H1 (cell line): ENCODE data around the gene H1-8. TPM values are rescaled to one million over a fixed set of nuclear protein-coding genes. Genes with fewer than 3 reads are reported as not detected.

Experiments used
- CTCF ChIA-PET: fragments of 300-600 bp; sonication (Branson Sonifier 250); formaldehyde crosslinking; loops from one replicate; lab custom pipeline; 2021; ENCODE audit not compliant: partially characterized antibody; lab: Charles Lee
- POLR2A ChIA-PET: fragments of 300-600 bp; sonication (Branson Sonifier 250); formaldehyde crosslinking; loops from one replicate; lab custom pipeline; 2021; ENCODE audit warnings: inconsistent platforms; ENCODE audit not compliant: partially characterized antibody; lab: Charles Lee
- DNase-seq, 2 experiments: peaks; one replicate each; pipeline versions ENCODE4 v3.0.0 to v3.0.0-alpha.2; 2010 to 2022; ENCODE audit warnings: low spot score in 2 of 2, low read depth in 1 of 2, mixed read lengths in 1 of 2
- FAIRE-seq: peaks from 2 replicates; lab custom pipeline; 2011; peaks lifted over from hg19 to GRCh38; lab: Jason Lieb, UNC
- H2AFZ ChIP-seq: 2 replicates; pipeline ENCODE4 v1.8.1; 2012; ENCODE audit warnings: low read length, inconsistent platforms
- H2AK5ac ChIP-seq: 2 replicates; pipeline ENCODE4 v1.6.1; 2013; ENCODE audit warnings: low read depth, low read length
- H2BK120ac ChIP-seq: replicated peaks from 2 replicates; pipeline ENCODE3; 2013; ENCODE audit warnings: low read depth, low read length, inconsistent platforms
- H2BK12ac ChIP-seq: 2 replicates; pipeline ENCODE4 v1.6.1; 2013; ENCODE audit warnings: low read depth, low read length
- H2BK15ac ChIP-seq: 2 replicates; pipeline ENCODE4 v1.6.1; 2013; ENCODE audit warnings: low read length
- H2BK20ac ChIP-seq: 2 replicates; pipeline ENCODE4 v1.6.1; 2013; ENCODE audit warnings: low read length
- H2BK5ac ChIP-seq: 2 replicates; pipeline ENCODE4 v1.6.1; 2013; ENCODE audit warnings: low read depth, low read length
- H3K14ac ChIP-seq: 2 replicates; pipeline ENCODE4 v1.6.1; 2013; ENCODE audit warnings: inconsistent platforms; ENCODE audit not compliant: insufficient read length
- H3K18ac ChIP-seq: 2 replicates; pipeline ENCODE4 v1.6.1; 2013; ENCODE audit warnings: low read length; ENCODE audit errors: extremely low read depth
- H3K23ac ChIP-seq: 2 replicates; pipeline ENCODE4 v1.6.1; 2013; ENCODE audit warnings: inconsistent platforms; ENCODE audit not compliant: insufficient read length
- H3K23me2 ChIP-seq: 2 replicates; pipeline ENCODE4 v1.6.1; 2013; ENCODE audit warnings: low read depth, low read length
- H3K27ac ChIP-seq: 2 replicates; pipeline ENCODE4 v1.6.1; 2011; ENCODE audit warnings: low read depth, low read length, inconsistent platforms
- H3K27me3 ChIP-seq, 4 experiments: replicated peaks in 1 of 4; 1 replicate in 1 of 4; 2 replicates in 3 of 4; pipeline versions ENCODE4 v1.6.1 to v1.8.1; 2011 to 2013; ENCODE audit warnings: low read length in 3 of 4, mild to moderate bottlenecking in 3 of 4, inconsistent platforms in 2 of 4, mixed read lengths in 2 of 4, moderate library complexity in 1 of 4; ENCODE audit not compliant: control insufficient read depth in 3 of 4, insufficient read depth in 3 of 4; ENCODE audit errors: extremely low read depth in 1 of 4
- H3K36me3 ChIP-seq, 4 experiments: 2 replicates each; pipeline versions ENCODE4 v1.6.1 to v1.8.1; 2011 to 2013; ENCODE audit warnings: mild to moderate bottlenecking in 4 of 4, low read length in 3 of 4, moderate library complexity in 2 of 4, control low read depth in 1 of 4, inconsistent platforms in 1 of 4; ENCODE audit not compliant: insufficient read depth in 4 of 4, control insufficient read depth in 2 of 4
- H3K4ac ChIP-seq: replicated peaks from 2 replicates; pipeline ENCODE3; 2013; ENCODE audit warnings: low read length, low read depth, mixed read lengths, inconsistent platforms; ENCODE audit not compliant: insufficient read length
- H3K4me1 ChIP-seq, 4 experiments: replicated peaks in 1 of 4; 1 replicate in 1 of 4; 2 replicates in 3 of 4; pipeline versions ENCODE4 v1.6.1 to v1.8.1; 2011 to 2013; ENCODE audit warnings: low read length in 3 of 4, inconsistent platforms in 2 of 4, mixed read lengths in 1 of 4; ENCODE audit not compliant: insufficient read depth in 4 of 4, control insufficient read depth in 3 of 4
- H3K4me2 ChIP-seq, 2 experiments: 2 replicates each; pipeline versions ENCODE4 v1.6.1 to v1.8.1; 2011 to 2013; ENCODE audit warnings: low read depth in 2 of 2, low read length in 2 of 2, control low read depth in 1 of 2, inconsistent platforms in 1 of 2, mild to moderate bottlenecking in 1 of 2; ENCODE audit not compliant: insufficient read depth in 1 of 2
- H3K4me3 ChIP-seq, 4 experiments: fragments of 200-600, 300-600 bp in 1 of 4; sonication (generic), shearing (Covaris generic), sonication (Bioruptor Twin) in 1 of 4; 2 replicates each; pipeline versions ENCODE4 v1.5.1 to v1.8.1; 2011 to 2016; ENCODE audit warnings: low read length in 4 of 4, low read depth in 3 of 4, control low read depth in 2 of 4, inconsistent platforms in 2 of 4, mild to moderate bottlenecking in 2 of 4, mixed read lengths in 1 of 4, moderate library complexity in 1 of 4; ENCODE audit not compliant: insufficient read depth in 2 of 4; ENCODE audit errors: extremely low read depth in 1 of 4
- H3K56ac ChIP-seq: replicated peaks from 2 replicates; pipeline ENCODE3; 2013; ENCODE audit warnings: low read depth, mild to moderate bottlenecking, mixed read lengths, low read length, inconsistent platforms; ENCODE audit not compliant: insufficient read length
- H3K79me1 ChIP-seq: 2 replicates; pipeline ENCODE4 v1.6.1; 2013; ENCODE audit warnings: low read depth, low read length, control low read depth
- H3K79me2 ChIP-seq, 2 experiments: 2 replicates each; pipeline versions ENCODE4 v1.6.1 to v1.8.1; 2012 to 2013; ENCODE audit warnings: low read length in 2 of 2, mild to moderate bottlenecking in 2 of 2, inconsistent platforms in 1 of 2; ENCODE audit not compliant: insufficient read depth in 2 of 2, control insufficient read depth in 1 of 2
- H3K9ac ChIP-seq, 4 experiments: replicated peaks in 1 of 4; 1 replicate in 1 of 4; 2 replicates in 3 of 4; pipeline versions ENCODE4 v1.6.1 to v1.8.1; 2011 to 2013; ENCODE audit warnings: low read depth in 3 of 4, low read length in 3 of 4, control low read depth in 2 of 4, mild to moderate bottlenecking in 2 of 4, moderate library complexity in 2 of 4, inconsistent platforms in 1 of 4; ENCODE audit errors: extremely low read depth in 1 of 4
- H3K9me3 ChIP-seq, 2 experiments: 2 replicates each; pipeline versions ENCODE4 v1.6.1 to v1.8.1; 2012 to 2013; ENCODE audit warnings: mild to moderate bottlenecking in 2 of 2, moderate library complexity in 2 of 2, control low read depth in 1 of 2, inconsistent platforms in 1 of 2, low read depth in 1 of 2, low read length in 1 of 2, mixed read lengths in 1 of 2; ENCODE audit not compliant: insufficient read depth in 2 of 2
- H4K20me1 ChIP-seq, 2 experiments: replicated peaks in 1 of 2; 2 replicates each; pipeline versions ENCODE3 to v1.8.1; 2011 to 2013; ENCODE audit warnings: inconsistent platforms in 2 of 2, low read length in 2 of 2, mild to moderate bottlenecking in 1 of 2; ENCODE audit not compliant: insufficient read depth in 2 of 2, control insufficient read depth in 1 of 2
- H4K5ac ChIP-seq: 2 replicates; pipeline ENCODE4 v1.6.1; 2013; ENCODE audit warnings: low read length, low read depth, mixed read lengths, inconsistent platforms; ENCODE audit not compliant: insufficient read length
- H4K8ac ChIP-seq: 2 replicates; pipeline ENCODE4 v1.8.0; 2013; ENCODE audit warnings: mild to moderate bottlenecking, moderate library complexity, low read length, inconsistent platforms; ENCODE audit not compliant: insufficient read depth; ENCODE audit errors: extremely low read depth
- H4K91ac ChIP-seq: replicated peaks from 2 replicates; pipeline ENCODE3; 2013; ENCODE audit warnings: low read length, mixed read lengths, inconsistent platforms; ENCODE audit not compliant: insufficient read length
- BCL11A ChIP-seq, 2 experiments: IDR thresholded peaks; one replicate each; pipeline ENCODE4 v1.6.1; 2011; ENCODE audit warnings: low read depth in 2 of 2, low read length in 2 of 2, mild to moderate bottlenecking in 2 of 2
- WGBS, 2 experiments: shearing (Covaris generic) in 1 of 2; methylation state at CpG; one replicate each; pipeline versions ENCODE4 v1.1.6 to v1.1.7; 2013 to 2015; ENCODE audit warnings: low lambda C conversion rate in 2 of 2, mixed read lengths in 2 of 2, inconsistent platforms in 1 of 2, low coverage in 1 of 2, missing lambda C conversion rate in 1 of 2; ENCODE audit not compliant: insufficient replicate concordance in 2 of 2, insufficient coverage in 1 of 2, insufficient read length in 1 of 2; ENCODE audit errors: extremely low coverage in 1 of 2, missing lambda C conversion rate in 1 of 2; 5-methylcytosine and 5-hydroxymethylcytosine counted together
- polyA plus RNA-seq, 7 experiments: library from polyadenylated mRNA; depleted of rRNA in 3 of 7; stranded (reverse) in 5 of 7; unstranded in 2 of 7; fragments of >200 nt in 5 of 7; fragments of 200-250 nt in 2 of 7; gene quantifications; 1 replicate in 5 of 7; 2 replicates in 1 of 7; 4 replicates in 1 of 7; pipeline versions ENCODE4 v1.2.1 to v1.2.3, GENCODE V29; 2011 to 2013; ENCODE audit warnings: missing spikeins in 2 of 7, mixed read lengths in 2 of 7
- total RNA-seq: library from RNA; stranded (reverse); fragmentation: NEBNext Ultra II Directional; extraction: Animal tissue kit (Norgen Biotek cat#: 25700); gene quantifications from 2 replicates; pipeline ENCODE4 v1.2.1, GENCODE V29; 2021

The H1-8 gene
- total and polyA plus RNA-seq, 2 of the 8 experiments (the other 6 are each of a cell fraction or from before 2014, with no cell fraction given) = not detected

DNA sequence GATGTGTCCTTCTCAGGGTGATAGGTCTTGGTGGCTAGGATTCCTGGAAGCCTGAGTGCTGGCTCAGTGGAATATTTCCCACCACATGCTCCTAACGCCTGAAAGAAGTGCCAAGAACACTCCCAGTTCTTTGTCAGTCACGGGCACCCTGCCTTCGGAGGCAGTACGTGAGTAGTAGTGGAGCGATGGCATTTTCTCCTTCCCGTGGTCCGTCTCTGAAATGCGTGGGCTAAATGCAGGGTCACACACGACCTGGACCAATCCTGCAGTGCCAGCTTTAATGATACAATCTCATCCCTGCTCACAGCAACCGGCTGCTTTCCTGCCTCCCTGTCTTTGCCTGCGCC, 14.5 kb downstream of the H1-8 start:
- Histone ChIP-seq H4K91ac (no peak overlapping the region), H4K5ac (no peak overlapping the region), H4K8ac (no peak overlapping the region), H2BK12ac (peak overlapping the region; percentile 87; the same call in 1 of the 2 replicates), H3K4me1 (peaks cover 3 to 21% (median 11%) of the 10 kb centered on the region in 4 experiments), H2BK120ac (no peak overlapping the region), H3K14ac (no peak overlapping the region), H2BK15ac (no peak overlapping the region), H2BK5ac (no peak overlapping the region), H2BK20ac (no peak overlapping the region), H2AK5ac (no peak overlapping the region; the same call in 1 of the 2 replicates), H3K18ac (peak overlapping the region; percentile 16; the same call in 1 of the 2 replicates), H4K20me1 (peaks cover 0 to 1% of the 10 kb centered on the region in 2 experiments), H3K23ac (no peak overlapping the region), H2AFZ (no peak overlapping the region), H3K56ac (no peak overlapping the region), H3K4ac (no peak overlapping the region), H3K9ac (no peak overlapping the region), H3K36me3 (no peaks in the 10 kb centered on the region; a peak in 1 of 8 replicates), H3K79me2 (no peaks in the 10 kb centered on the region), H3K27ac (no peak overlapping the region), H3K4me3 (no peak overlapping the region), H3K9me3 (no peaks in the 10 kb centered on the region), H3K79me1 (no peaks in the 10 kb centered on the region), H3K27me3 (no peaks in the 10 kb centered on the region; a peak in 1 of 7 replicates), H3K23me2 (no peaks in the 10 kb centered on the region), H3K4me2 (no peak overlapping the region)
- DNase-seq (no peak), FAIRE-seq (no peak)
- POLR2A ChIA-PET = interaction anchor here (0.8 to 1.2 kb wide), 2 partner anchors 46 to 109 kb away, joined by 3 read pairs; no protein-coding TSS in a partner anchor
- WGBS, 2 experiments = 90% methylated on average over 11 of the region's 11 CpGs; no CpG with 5 or more reads in 1 of the 2 experiments
- CTCF ChIA-PET = interaction anchor here (1.1 to 11.3 kb wide), 3 partner anchors 9 to 68 kb away, joined by 4 to 93 read pairs (median 10); no protein-coding TSS in a partner anchor
- TF ChIP-seq BCL11A (IDR thresholded peaks at IDR 0.05; ENCODE audit: low read depth in 2 of 2, low read length in 2 of 2) = no peak
